Calu3 (cell line): ENCODE data around the gene ATP5F1B. TPM values are rescaled to one million over a fixed set of nuclear protein-coding genes. Genes with fewer than 3 reads are reported as not detected.
"Not testable (repeated sequence)": the region's sequence is repeated elsewhere in the genome, so short reads cannot be mapped to it uniquely, and the experiment has no call there.

Experiments used
- BruUV-seq: library from RNA; stranded (reverse); fragments of 400-500 nt; replicated peaks from 2 replicates; lab custom pipeline; 2021; lab: Mats Ljungman, UMichigan
- CTCF ChIA-PET: fragments of 300-600 bp; sonication (Branson Sonifier 250); formaldehyde crosslinking; loops from one replicate; lab custom pipeline; 2022; ENCODE audit warnings: antibody characterized with exemption; lab: Charles Lee
- DNase-seq: peaks from one replicate; pipeline ENCODE4 v3.0.0; 2022
- H3K27ac Mint-ChIP-seq: one replicate; pipeline ENCODE4 v1.8.0; 2022; ENCODE audit warnings: mixed read lengths; ENCODE audit not compliant: unreplicated experiment
- H3K27me3 Mint-ChIP-seq: one replicate; pipeline ENCODE4 v1.8.0; 2022; ENCODE audit warnings: mixed read lengths; ENCODE audit not compliant: unreplicated experiment
- H3K36me3 Mint-ChIP-seq: one replicate; pipeline ENCODE4 v1.8.0; 2022; ENCODE audit warnings: mild to moderate bottlenecking, moderate library complexity, mixed read lengths; ENCODE audit not compliant: insufficient read depth, unreplicated experiment
- H3K4me1 Mint-ChIP-seq: one replicate; pipeline ENCODE4 v1.8.0; 2022; ENCODE audit warnings: mild to moderate bottlenecking, low read depth, mixed read lengths; ENCODE audit not compliant: unreplicated experiment
- H3K4me3 Mint-ChIP-seq: one replicate; pipeline ENCODE4 v1.8.0; 2022; ENCODE audit warnings: mild to moderate bottlenecking, low read depth, moderate library complexity, mixed read lengths; ENCODE audit not compliant: unreplicated experiment
- H3K9me3 Mint-ChIP-seq: one replicate; pipeline ENCODE4 v1.8.0; 2022; ENCODE audit warnings: low read depth, mixed read lengths; ENCODE audit not compliant: unreplicated experiment
- intact Hi-C: fragments of 100-400 bp; cut with micrococcal nuclease; formaldehyde crosslinking; loops from one replicate; pipeline ENCODE4 v1.10.0; 2022; ENCODE audit not compliant: unreplicated experiment
- total RNA-seq: library from RNA; stranded (reverse); gene quantifications from 2 replicates; pipeline ENCODE4 v1.2.3, GENCODE V29; 2022
- TF ChIP-seq, protein P1 (sequence below): fragments of 200-600 bp; IDR thresholded peaks from one replicate; pipeline ENCODE4 v1.8.0; 2022; ENCODE audit warnings: antibody characterized with exemption; ENCODE audit not compliant: unreplicated experiment

ATP5F1B gene
- total RNA-seq, 1 experiment from 2014 or later = 822 TPM

DNA sequence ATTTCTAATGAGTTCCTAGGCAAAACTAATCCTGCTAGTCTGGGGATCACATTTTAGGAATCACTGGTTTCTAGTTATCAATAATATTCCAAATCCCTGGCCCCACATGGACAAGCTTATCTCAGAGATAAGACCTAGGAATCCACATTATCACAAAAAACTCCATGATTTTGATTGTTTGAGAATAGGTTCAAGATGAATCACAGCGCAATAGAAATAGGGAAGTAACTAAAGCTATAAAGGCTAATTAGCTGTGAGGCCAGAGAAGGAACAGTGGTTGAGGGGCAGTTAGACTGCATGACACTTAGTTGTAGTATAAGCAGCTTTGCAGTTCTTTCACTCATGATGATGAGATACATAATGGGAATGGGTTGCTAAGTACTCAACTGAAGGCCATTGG lies 13.1 kb upstream of the ATP5F1B start:
- intact Hi-C loops = no loop called here
- TF ChIP-seq, protein P1, sequence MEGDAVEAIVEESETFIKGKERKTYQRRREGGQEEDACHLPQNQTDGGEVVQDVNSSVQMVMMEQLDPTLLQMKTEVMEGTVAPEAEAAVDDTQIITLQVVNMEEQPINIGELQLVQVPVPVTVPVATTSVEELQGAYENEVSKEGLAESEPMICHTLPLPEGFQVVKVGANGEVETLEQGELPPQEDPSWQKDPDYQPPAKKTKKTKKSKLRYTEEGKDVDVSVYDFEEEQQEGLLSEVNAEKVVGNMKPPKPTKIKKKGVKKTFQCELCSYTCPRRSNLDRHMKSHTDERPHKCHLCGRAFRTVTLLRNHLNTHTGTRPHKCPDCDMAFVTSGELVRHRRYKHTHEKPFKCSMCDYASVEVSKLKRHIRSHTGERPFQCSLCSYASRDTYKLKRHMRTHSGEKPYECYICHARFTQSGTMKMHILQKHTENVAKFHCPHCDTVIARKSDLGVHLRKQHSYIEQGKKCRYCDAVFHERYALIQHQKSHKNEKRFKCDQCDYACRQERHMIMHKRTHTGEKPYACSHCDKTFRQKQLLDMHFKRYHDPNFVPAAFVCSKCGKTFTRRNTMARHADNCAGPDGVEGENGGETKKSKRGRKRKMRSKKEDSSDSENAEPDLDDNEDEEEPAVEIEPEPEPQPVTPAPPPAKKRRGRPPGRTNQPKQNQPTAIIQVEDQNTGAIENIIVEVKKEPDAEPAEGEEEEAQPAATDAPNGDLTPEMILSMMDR = no peak
- Mint-ChIP-seq H3K36me3 (peaks cover 51% of the 10 kb centered on the region), H3K9me3 (no peaks in the 10 kb centered on the region), H3K27me3 (no peaks in the 10 kb centered on the region), H3K27ac (peak overlapping the region; percentile 80), H3K4me3 (no peak overlapping the region), H3K4me1 (peaks cover 8% of the 10 kb centered on the region)
- no peak for DNase-seq
- BruUV-seq = no TSS peak
- CTCF ChIA-PET = interaction anchor here (0.6 kb wide), 1 partner anchor 24 kb away, joined by 3 read pairs; no protein-coding TSS in a partner anchor

DNA sequence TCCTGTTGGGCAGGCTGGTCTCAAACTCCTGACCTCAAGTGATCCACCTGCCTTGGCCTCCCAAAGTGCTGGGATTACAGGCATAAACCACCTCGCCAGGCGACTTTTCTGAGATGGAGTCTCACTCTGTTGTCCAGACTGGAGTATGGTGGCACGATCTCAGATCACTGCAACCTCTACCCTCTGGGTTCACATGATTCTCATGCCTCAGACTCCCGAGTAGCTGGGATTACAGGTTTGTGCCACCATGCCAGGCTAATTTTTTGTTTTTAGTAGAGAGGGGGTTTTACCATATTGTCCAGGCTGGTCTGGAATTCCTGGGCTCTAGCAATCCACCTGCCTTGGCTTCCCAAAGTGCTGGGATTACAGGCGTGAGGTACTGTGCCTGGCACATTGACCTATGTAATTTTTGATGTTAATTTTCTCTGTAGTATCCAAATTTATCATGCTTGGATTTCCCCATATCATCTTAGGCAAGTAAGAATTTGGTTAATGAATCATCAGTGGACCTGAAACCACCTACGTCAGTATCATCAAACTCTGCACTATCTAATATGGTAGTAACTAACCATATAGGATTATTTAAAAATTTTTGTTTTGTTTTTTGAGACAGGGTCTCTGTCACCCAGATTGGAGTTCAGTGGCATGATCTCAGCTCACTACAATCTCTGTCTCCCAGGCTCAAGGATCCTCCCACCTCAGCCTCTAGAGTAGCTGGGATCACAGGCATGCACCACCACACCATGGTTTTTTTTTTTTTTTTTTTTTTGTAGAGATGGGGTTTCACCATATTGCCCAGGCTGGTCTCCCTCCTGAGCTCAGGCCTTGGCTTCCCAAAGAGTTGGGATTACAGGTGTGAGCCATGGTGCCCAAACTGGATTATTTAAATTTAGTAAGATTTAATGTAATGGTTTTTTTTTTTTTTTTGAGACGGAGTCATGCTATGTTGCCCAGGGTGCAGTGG lies 11.9 kb upstream of the ATP5F1B start:
- TF ChIP-seq, protein P1 = no peak
- intact Hi-C loops = no loop called here
- Mint-ChIP-seq H3K4me1 (peaks cover 8% of the 10 kb centered on the region), H3K9me3 (no peaks in the 10 kb centered on the region), H3K36me3 (peaks cover 44% of the 10 kb centered on the region), H3K27ac (no peak overlapping the region), H3K4me3 (no peak overlapping the region), H3K27me3 (no peaks in the 10 kb centered on the region)
- no TSS peak for BruUV-seq
- no peak for DNase-seq
- CTCF ChIA-PET = no interaction called here

DNA sequence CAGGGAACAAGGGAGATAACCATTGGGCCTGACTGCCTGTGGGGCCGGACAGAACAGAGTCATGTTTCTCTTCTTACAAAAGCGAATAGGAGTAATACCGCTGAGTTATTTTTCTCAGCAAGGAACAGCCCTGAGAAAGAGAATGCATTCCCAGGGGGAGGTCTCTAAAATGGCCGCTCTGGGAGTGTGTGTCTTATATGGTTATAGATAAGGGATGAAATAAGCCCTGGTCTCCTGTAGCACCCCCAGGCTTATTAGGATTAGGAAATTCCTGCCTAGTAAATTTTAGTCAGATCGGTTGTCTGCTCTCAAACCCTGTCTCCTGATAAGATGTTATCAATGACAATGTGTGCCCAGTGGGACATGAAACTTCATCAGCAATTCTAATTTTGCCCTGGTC lies 8.0 kb upstream of the ATP5F1B start:
- H3K27ac Mint-ChIP-seq, H3K36me3 Mint-ChIP-seq, BruUV-seq, H3K4me1 Mint-ChIP-seq, H3K4me3 Mint-ChIP-seq, DNase-seq, intact Hi-C loops, H3K9me3 Mint-ChIP-seq, H3K27me3 Mint-ChIP-seq: not testable (repeated sequence)
- CTCF ChIA-PET = interaction anchor here (0.6 kb wide), 1 partner anchor 18 kb away, joined by 4 read pairs; no protein-coding TSS in a partner anchor

DNA sequence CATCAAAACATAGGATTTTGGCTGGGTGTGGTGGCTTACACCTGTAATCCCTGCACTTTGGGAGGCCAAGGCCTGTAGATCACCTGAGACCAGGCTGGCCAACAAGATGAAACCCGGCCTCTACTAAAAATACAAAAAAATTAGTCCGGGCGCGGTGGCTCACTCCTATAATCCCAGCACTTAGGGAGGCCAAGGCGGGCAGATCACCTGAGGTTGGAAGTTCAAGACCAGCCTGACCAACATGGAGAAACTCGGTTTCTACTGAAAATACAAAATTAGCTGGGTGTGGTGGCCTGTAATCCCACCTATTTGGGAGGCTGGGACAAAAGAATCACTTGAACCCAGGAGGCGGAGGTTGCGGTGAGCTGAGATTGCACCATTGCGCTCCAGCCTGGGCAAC lies 2.2 kb upstream of the ATP5F1B start:
- BruUV-seq, CTCF ChIA-PET, H3K27me3 Mint-ChIP-seq, H3K9me3 Mint-ChIP-seq, DNase-seq, H3K27ac Mint-ChIP-seq, H3K4me3 Mint-ChIP-seq, intact Hi-C loops: not testable (repeated sequence)
- H3K36me3 Mint-ChIP-seq = peaks cover 36% of the 10 kb centered on the region
- H3K4me1 Mint-ChIP-seq = peaks cover 18% of the 10 kb centered on the region

DNA sequence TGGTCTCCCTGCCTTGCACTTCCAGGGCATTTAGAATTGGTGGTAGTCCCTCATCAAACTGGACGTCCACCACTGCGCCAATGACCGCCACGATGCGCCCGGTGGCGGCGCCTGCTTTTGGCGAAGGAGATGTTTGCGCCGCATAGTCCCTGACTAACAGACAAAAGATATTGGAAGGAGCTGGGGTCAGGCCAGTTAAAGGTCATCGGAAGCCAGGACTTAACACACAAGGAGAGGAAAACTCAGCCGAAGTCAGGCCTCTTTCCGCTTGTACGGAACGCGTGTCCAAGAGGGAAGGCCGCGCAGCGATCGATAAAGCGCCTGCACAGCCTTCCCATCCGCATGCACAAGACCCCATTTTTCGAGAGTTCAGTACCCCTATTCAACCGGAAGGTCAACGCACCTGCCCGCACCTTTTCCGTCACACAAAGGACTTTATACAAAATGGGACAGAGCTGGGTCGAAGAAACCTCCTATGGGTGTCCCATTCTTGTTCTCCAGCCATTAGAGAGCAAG lies 525 bp downstream of the ATP5F1B start:
- TF ChIP-seq, protein P1 = no peak
- peak overlapping the region; percentile 93 for H3K4me3 Mint-ChIP-seq
- no peaks in the 10 kb centered on the region for H3K9me3 Mint-ChIP-seq
- peak overlapping the region; percentile 91 for H3K27ac Mint-ChIP-seq
- no peak for DNase-seq
- intact Hi-C loops = no loop called here
- CTCF ChIA-PET = interaction anchor here (0.6 to 2.6 kb wide), 4 partner anchors 9 to 165 kb away, joined by 3 to 10 read pairs (median 4); no protein-coding TSS in a partner anchor
- TSS peak; percentile 70 for BruUV-seq
- H3K4me1 Mint-ChIP-seq = peaks cover 18% of the 10 kb centered on the region
- no peaks in the 10 kb centered on the region for H3K27me3 Mint-ChIP-seq
- peaks cover 60% of the 10 kb centered on the region for H3K36me3 Mint-ChIP-seq
